Heart right ventricle (tissue), 16 donors: ENCODE measurements around the gene PUDP. TPM values are rescaled to one million over a fixed set of nuclear protein-coding genes. Genes with fewer than 3 reads are reported as not detected.

Source experiments
- ATAC-seq, 8 donors: fragments of 200-7000 bp; cut with Tn5 transposase; one replicate each; pipeline ENCODE4 v1.9.1; 2020; ENCODE audit warnings: mild to moderate bottlenecking in 8 of 8, moderate library complexity in 8 of 8, moderate number of reproducible peaks in 1 of 8
- DNase-seq, 2 donors: peaks; one replicate each; pipeline ENCODE4 v3.0.0-alpha.2; 2020
- H3K27ac ChIP-seq, 10 donors: fragments of 200-600 bp; sonication (generic) in 2 of 10; one replicate each; pipeline versions ENCODE4 v1.5.0 to v1.8.0; 2020 to 2022; ENCODE audit warnings: mild to moderate bottlenecking in 3 of 10
- H3K27me3 ChIP-seq, 7 donors: fragments of 200-600 bp; one replicate each; pipeline ENCODE4 v1.8.0; 2021 to 2022; ENCODE audit warnings: mild to moderate bottlenecking in 2 of 7
- H3K36me3 ChIP-seq, 9 donors: fragments of 200-600 bp; sonication (generic) in 1 of 9; one replicate each; pipeline versions ENCODE4 v1.5.0 to v1.8.0; 2020 to 2022; ENCODE audit warnings: mild to moderate bottlenecking in 2 of 9
- H3K4me1 ChIP-seq, 9 donors: fragments of 200-600 bp; sonication (generic) in 1 of 9; one replicate each; pipeline versions ENCODE4 v1.5.0 to v1.8.0; 2020 to 2022; ENCODE audit warnings: mild to moderate bottlenecking in 4 of 9
- H3K4me3 ChIP-seq, 10 donors: fragments of 200-600 bp; sonication (generic) in 2 of 10; one replicate each; pipeline versions ENCODE4 v1.5.0 to v1.8.0; 2020 to 2022; ENCODE audit warnings: mild to moderate bottlenecking in 7 of 10, moderate library complexity in 2 of 10
- H3K9me3 ChIP-seq, 11 donors: fragments of 200-600 bp in 10 of 11; sonication (generic) in 2 of 11; one replicate each; pipeline versions ENCODE4 v1.5.0 to v1.8.0; 2013 to 2022; ENCODE audit warnings: mild to moderate bottlenecking in 2 of 11, control low read depth in 1 of 11, moderate library complexity in 1 of 11
- CTCF ChIP-seq, 9 donors: fragments of 200-600 bp; sonication (generic) in 2 of 9; IDR thresholded peaks; one replicate each; pipeline versions ENCODE4 v1.5.0 to v1.8.0; 2021 to 2022; ENCODE audit warnings: antibody characterized with exemption in 9 of 9, mild to moderate bottlenecking in 5 of 9, moderate library complexity in 1 of 9
- WGBS, 2 donors: extraction: QIAGEN DNeasy Blood & Tissue Kit; methylation state at CpG; one replicate each; pipeline ENCODE4 v1.1.7; 2013; ENCODE audit warnings: inconsistent platforms in 1 of 2; 5-methylcytosine and 5-hydroxymethylcytosine counted together
- intact Hi-C, 10 donors: fragments of 100-400 bp; cut with DNase I; formaldehyde crosslinking; loops; one replicate each; pipeline versions ENCODE4 v1.11.1 to v1.14.2; 2022
- polyA plus RNA-seq, 2 donors: library from polyadenylated mRNA; stranded (reverse); fragments of 200-250 nt; gene quantifications; one replicate each; pipeline ENCODE4 v1.2.3, GENCODE V29; 2013
- total RNA-seq, 10 donors: library from RNA; stranded (reverse); fragmentation: NEBNext Ultra II Directional in 3 of 10; extraction: Animal tissue kit (Norgen Biotek cat#: 25700) in 3 of 10; gene quantifications; one replicate each; pipeline versions ENCODE4 v1.2.1 to v1.2.4, GENCODE V29; 2021 to 2023
- donor health status: Arrhythmogenic right ventricular cardiomyopathy.
- donor health status: ischemic (EF 13 %, LVEDD 7.1; RV severe dilation, severe dysfunction).
- donor health status: healthy with polysubstance abuse.
- donor health status: DM: no; HTN: yes; CAD: no.
- donor health status: DM: no; HTN: no; CAD: no.
- donor health status: ischemic (EF 25% LVEDD 6.9; RV normal size, moderate dysfunction).
- donor health status: ischemic (EF 25% LVEDD 5.7; RV mildly dilated, moderate dysfunction).
- donor health status: healthy.
- donor health status: DM: yes; HTN: yes; CAD: no.
- donor health status: Ischemic cardiomyopathy.
- donor health status: ischemic (EF 35%, LVEDD 5.7; RV mildly dilated, moderate dysfunction).
- donor health status: nonischemic (EF 11% LVEDD 7.7; RV severe dilation, severe dysfunction).
- donor health status: DM: yes; HTN: yes; CAD: no.
- donor health status: PGD.
- donor health status: ischemic (EF 29% LVEDD 5.4; RV normal size, mild dysfunction).
- donor health status: nonischemic (EF 23%, LVEDD 6.1; RV moderate dilation, normal function).

PUDP gene
- total and polyA plus RNA-seq, 12 donors, result 9.1 to 27.0 (median 21.0) TPM

- peak in 2 of 8 donors; percentile 38 to 53 for ATAC-seq
- peaks cover 0 to 7% (median 0%) of the 10 kb centered on the region in 9 donors for H3K36me3 ChIP-seq
Measured at GRCh38 chrX:7085879-7086278, 62.1 kb downstream of the PUDP start.

GRCh38 chrX:7084841-7085240, 63.1 kb downstream of the PUDP start:
- DNase-seq (no peak), ATAC-seq (no peak)
- TF ChIP-seq CTCF (IDR thresholded peaks at IDR 0.05), result no peak
- H3K9me3 ChIP-seq, result no peaks in the 10 kb centered on the region
- intact Hi-C loops, result no loop called here
- no peak overlapping the region for H3K4me3 ChIP-seq
- peak overlapping the region in 1 of 10 donors; percentile 75 for H3K27ac ChIP-seq
- 92 to 96% methylated on average over 10 of the region's 10 CpGs for WGBS, 2 donors
- peaks cover 0 to 7% (median 0%) of the 10 kb centered on the region in 9 donors for H3K36me3 ChIP-seq
- H3K27me3 ChIP-seq, result no peaks in the 10 kb centered on the region
- H3K4me1 ChIP-seq, result peaks cover 0 to 43% (median 0%) of the 10 kb centered on the region in 9 donors

More at GRCh38 chrX:7085879-7086278, 62.1 kb downstream of the PUDP start:
- H3K9me3 ChIP-seq, result no peaks in the 10 kb centered on the region
- H3K27me3 ChIP-seq, result no peaks in the 10 kb centered on the region
- no peak overlapping the region for H3K4me3 ChIP-seq
- no peak overlapping the region for H3K27ac ChIP-seq
- peaks cover 0 to 43% (median 0%) of the 10 kb centered on the region in 9 donors for H3K4me1 ChIP-seq
- intact Hi-C loops, result no loop called here
- TF ChIP-seq CTCF (IDR thresholded peaks at IDR 0.05), result no peak
- WGBS, 2 donors, result 76 to 91% methylated on average over 3 of the region's 3 CpGs
- DNase-seq, result no peak

- ATAC-seq, result peak in 4 of 8 donors; percentile 50 to 71 (median 58)
- Histone ChIP-seq H3K4me3 (peak overlapping the region in 1 of 10 donors; percentile 2), H3K4me1 (peaks cover 0 to 43% (median 0%) of the 10 kb centered on the region in 9 donors), H3K36me3 (peaks cover 0 to 5% (median 0%) of the 10 kb centered on the region in 9 donors), H3K9me3 (no peaks in the 10 kb centered on the region), H3K27ac (peak overlapping the region in 2 of 10 donors; percentile 48 to 75), H3K27me3 (no peaks in the 10 kb centered on the region)
- 66 to 77% methylated on average over 21 of the region's 21 CpGs for WGBS, 2 donors
- intact Hi-C loops, result no loop called here
- DNase-seq, result no peak
- TF ChIP-seq CTCF (IDR thresholded peaks at IDR 0.05), result no peak
Measured at GRCh38 chrX:7083468-7084396, 64.2 kb downstream of the PUDP start.

GRCh38 chrX:7083021-7083420, 64.9 kb downstream of the PUDP start:
- intact Hi-C loops, result no loop called here
- WGBS, 2 donors, result 100% methylated on average over 1 of the region's 1 CpG
- no peak for TF ChIP-seq CTCF (IDR thresholded peaks at IDR 0.05)
- ATAC-seq (no peak), DNase-seq (no peak)
- Histone ChIP-seq H3K27me3 (no peaks in the 10 kb centered on the region), H3K4me3 (no peak overlapping the region), H3K36me3 (peaks cover 0 to 5% (median 0%) of the 10 kb centered on the region in 9 donors), H3K9me3 (no peaks in the 10 kb centered on the region), H3K27ac (peak overlapping the region in 1 of 10 donors; percentile 75), H3K4me1 (peaks cover 0 to 43% (median 0%) of the 10 kb centered on the region in 9 donors)
